Measurements from ENCODE around the gene DYNC2I2. TPM values are rescaled to one million over a fixed set of nuclear protein-coding genes. Genes with fewer than 3 reads are reported as not detected.

The DYNC2I2 gene
- total RNA-seq, 4 donors from 2014 or later = 41.4 to 160 (median 94.9) TPM

DNA sequence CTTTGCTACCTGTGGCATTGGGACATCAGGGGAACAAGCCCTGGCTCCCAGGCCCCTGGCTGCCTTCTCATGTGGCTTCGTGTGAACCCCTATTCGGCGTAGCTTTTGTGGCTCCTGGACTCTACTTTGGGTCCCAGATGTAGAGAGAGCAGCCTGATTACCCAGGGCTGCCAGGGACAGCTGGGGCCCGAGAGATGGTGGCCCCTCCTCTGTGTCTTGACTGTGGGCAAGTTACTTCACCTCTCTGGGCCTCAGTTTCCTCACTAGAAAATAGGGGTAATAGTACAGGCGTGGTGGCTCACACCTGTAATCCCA lies 47.7 kb upstream of the DYNC2I2 start:
- intact Hi-C loops (cut with DNase I; ENCODE audit: low total_unique reads) = no loop called here
- Histone ChIP-seq H3K36me3 (no peaks in the 10 kb centered on the region), H3K27me3 (no peaks in the 10 kb centered on the region), H3K4me3 (no peak overlapping the region), H3K27ac (peak overlapping the region in 1 of 4 donors; percentile 83), H3K4me1 (peaks cover 0 to 10% (median 6%) of the 10 kb centered on the region in 4 donors), H3K9me3 (no peaks in the 10 kb centered on the region)
- in situ Hi-C loops (cut with MboI; ENCODE audit: low pct_ligation_motif_present in 1 of 4, low pct_unique_long_range_greater_than_20kb in 1 of 4, low sequenced_read_pairs in 3 of 4) = no loop called here
- WGBS, 2 donors (ENCODE audit: low coverage in 1 of 2) = 87% methylated on average over 5 of the region's 5 CpGs; no CpG with 5 or more reads in 1 of the 2 donors
- DNase-seq = no peak
- TF ChIP-seq POLR2A (IDR thresholded peaks at IDR 0.05) (no peak), POLR2AphosphoS5 (IDR thresholded peaks at IDR 0.05) (no peak), EP300 (IDR thresholded peaks at IDR 0.05; ENCODE audit: low read depth) (no peak)
- TF ChIP-seq, protein P1, sequence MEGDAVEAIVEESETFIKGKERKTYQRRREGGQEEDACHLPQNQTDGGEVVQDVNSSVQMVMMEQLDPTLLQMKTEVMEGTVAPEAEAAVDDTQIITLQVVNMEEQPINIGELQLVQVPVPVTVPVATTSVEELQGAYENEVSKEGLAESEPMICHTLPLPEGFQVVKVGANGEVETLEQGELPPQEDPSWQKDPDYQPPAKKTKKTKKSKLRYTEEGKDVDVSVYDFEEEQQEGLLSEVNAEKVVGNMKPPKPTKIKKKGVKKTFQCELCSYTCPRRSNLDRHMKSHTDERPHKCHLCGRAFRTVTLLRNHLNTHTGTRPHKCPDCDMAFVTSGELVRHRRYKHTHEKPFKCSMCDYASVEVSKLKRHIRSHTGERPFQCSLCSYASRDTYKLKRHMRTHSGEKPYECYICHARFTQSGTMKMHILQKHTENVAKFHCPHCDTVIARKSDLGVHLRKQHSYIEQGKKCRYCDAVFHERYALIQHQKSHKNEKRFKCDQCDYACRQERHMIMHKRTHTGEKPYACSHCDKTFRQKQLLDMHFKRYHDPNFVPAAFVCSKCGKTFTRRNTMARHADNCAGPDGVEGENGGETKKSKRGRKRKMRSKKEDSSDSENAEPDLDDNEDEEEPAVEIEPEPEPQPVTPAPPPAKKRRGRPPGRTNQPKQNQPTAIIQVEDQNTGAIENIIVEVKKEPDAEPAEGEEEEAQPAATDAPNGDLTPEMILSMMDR (IDR thresholded peaks at IDR 0.05) = no peak

DNA sequence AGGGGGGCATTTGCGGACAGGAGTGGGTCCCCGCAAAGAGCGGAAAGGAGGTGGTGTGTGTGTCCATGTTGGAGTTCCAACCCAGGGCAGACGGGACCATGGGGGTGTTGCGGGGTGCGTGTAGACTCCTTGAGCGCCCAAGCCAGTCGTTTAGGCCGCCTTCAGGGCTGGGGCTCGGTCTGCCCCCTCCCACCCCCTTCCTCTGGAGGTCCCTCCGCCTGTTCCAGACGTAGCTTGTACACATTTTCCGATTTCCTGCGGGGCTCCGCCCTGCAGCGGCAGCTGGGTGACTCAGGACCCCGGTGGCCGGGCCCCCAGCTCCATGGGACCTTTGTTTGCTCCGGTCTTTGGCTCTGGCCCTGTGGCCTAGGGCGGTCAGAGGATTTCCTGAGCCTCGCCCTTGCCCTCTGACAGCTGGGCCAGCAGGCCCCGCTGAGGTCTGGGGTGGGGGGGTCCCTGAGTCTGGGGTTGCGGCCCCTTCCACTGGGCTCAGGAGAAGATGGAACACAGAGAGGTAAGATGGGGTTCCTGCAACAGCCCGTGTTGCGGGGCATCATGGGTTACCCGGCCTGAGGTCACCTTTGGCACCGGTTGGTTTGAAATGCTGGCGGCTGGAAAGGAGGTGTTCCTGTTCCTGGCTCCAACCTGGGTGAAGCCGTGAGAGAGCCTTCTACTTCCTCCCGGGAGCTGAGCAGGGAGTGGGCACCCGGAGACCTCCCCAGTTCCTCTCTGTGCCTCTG lies 47.1 kb upstream of the DYNC2I2 start:
- DNase-seq = no peak
- intact Hi-C loops (cut with DNase I; ENCODE audit: low total_unique reads) (loop anchor here (1.0 kb wide), 1 partner anchor 81 kb away; no protein-coding TSS in a partner anchor), in situ Hi-C loops (cut with MboI; ENCODE audit: low pct_ligation_motif_present in 1 of 4, low pct_unique_long_range_greater_than_20kb in 1 of 4, low sequenced_read_pairs in 3 of 4) (no loop called here)
- no peaks in the 10 kb centered on the region for H3K27me3 ChIP-seq
- H3K9me3 ChIP-seq = no peaks in the 10 kb centered on the region
- H3K4me1 ChIP-seq = peaks cover 0 to 10% (median 6%) of the 10 kb centered on the region in 4 donors
- TF ChIP-seq POLR2A (IDR thresholded peaks at IDR 0.05) = no peak
- TF ChIP-seq, protein P1 (IDR thresholded peaks at IDR 0.05) = no peak
- no peak for TF ChIP-seq POLR2AphosphoS5 (IDR thresholded peaks at IDR 0.05)
- TF ChIP-seq EP300 (IDR thresholded peaks at IDR 0.05; ENCODE audit: low read depth) = no peak
- H3K27ac ChIP-seq = peak overlapping the region; percentile 66 to 83 (median 76)
- H3K4me3 ChIP-seq = peak overlapping the region in 3 of 4 donors; percentile 66 to 75 (median 69)
- WGBS, 2 donors (ENCODE audit: low coverage in 1 of 2) = 66 to 88% methylated on average over 3 to 22 of the region's 31 CpGs
- no peaks in the 10 kb centered on the region for H3K36me3 ChIP-seq

DNA sequence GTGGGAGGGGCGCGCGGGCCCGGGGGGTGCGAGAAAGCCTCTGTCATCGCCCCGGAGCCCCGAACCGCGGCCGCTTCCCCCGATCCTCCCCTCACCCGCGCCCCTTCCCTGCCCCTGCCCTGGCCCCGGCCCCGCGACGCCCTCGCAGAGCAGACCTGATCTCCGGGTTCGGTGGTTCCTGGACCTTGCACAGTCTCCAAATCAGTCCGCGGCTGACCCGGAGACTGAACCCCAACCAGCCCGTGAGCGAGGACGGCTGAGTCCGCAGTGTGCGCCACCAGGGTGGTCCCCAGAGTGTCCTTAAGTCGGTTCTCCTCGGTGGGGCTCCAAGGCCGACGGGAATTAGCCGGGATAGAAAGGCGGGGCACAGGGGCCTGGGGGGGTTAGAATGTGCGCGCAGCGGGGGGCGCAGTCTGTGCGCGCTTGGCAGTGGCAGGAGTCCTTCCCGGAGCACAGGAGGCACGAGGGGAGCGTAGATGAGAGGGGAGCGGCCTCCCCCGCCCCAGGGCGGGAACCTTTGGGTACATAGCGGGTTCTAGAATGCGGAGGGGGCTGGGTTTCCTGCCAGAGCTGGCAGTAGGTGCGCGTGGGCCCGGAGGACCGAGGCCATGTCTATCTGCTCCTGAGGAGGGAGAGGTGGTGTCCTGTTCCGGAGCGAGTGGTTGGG lies 46.4 kb upstream of the DYNC2I2 start:
- intact Hi-C loops (cut with DNase I; ENCODE audit: low total_unique reads) (loop anchor here (1.0 kb wide), 1 partner anchor 81 kb away; no protein-coding TSS in a partner anchor), in situ Hi-C loops (cut with MboI; ENCODE audit: low pct_ligation_motif_present in 1 of 4, low pct_unique_long_range_greater_than_20kb in 1 of 4, low sequenced_read_pairs in 3 of 4) (no loop called here)
- WGBS, 2 donors (ENCODE audit: low coverage in 1 of 2) = 12 to 49% methylated on average over 3 to 51 of the region's 55 CpGs
- TF ChIP-seq, protein P1 (IDR thresholded peaks at IDR 0.05) = no peak
- TF ChIP-seq POLR2A (IDR thresholded peaks at IDR 0.05) (no peak), EP300 (IDR thresholded peaks at IDR 0.05; ENCODE audit: low read depth) (no peak)
- DNase-seq = no peak
- Histone ChIP-seq H3K9me3 (no peaks in the 10 kb centered on the region), H3K27ac (peak overlapping the region; percentile 66 to 83 (median 76)), H3K4me3 (peak overlapping the region; percentile 66 to 85 (median 72)), H3K27me3 (no peaks in the 10 kb centered on the region), H3K4me1 (peaks cover 0 to 10% (median 6%) of the 10 kb centered on the region in 4 donors), H3K36me3 (no peaks in the 10 kb centered on the region)

DNA sequence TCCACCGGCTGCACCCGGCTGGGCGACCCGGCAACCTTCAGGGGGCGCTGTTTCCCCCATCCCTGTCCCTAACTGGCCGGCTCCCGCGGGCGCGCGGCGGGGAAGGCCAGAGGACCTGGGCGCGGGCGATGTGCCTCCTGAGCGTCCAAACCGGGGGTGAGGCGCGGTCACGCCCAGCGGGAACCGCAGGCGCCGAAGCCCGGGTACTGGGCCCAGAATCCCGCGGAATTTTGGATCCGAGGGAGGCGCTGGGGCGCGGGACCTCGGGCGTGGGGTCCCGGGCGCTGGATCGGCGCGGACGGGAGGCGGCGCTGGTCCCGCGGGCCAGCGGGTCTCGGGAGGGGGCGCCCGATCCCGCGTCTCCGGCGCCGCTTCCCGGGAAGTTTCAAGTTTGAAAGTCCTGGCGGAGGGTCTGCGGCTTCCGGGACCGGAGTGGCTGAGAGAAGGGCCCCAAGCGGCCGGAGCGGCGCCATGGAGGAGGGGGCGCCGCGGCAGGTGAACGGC lies 45.9 kb upstream of the DYNC2I2 start, which contains the start of gene PKN3:
Gene PKN3 (plus strand): TSS at position 59 of the 504 bp plus-strand sequence. CDS start 413 bp downstream, at position 472.
- Histone ChIP-seq H3K27me3 (no peaks in the 10 kb centered on the region), H3K4me3 (peak within 1 kb of the TSS; percentile 66 to 85 (median 72)), H3K27ac (peak within 1 kb of the TSS; percentile 66 to 83 (median 76)), H3K4me1 (peaks cover 0 to 10% (median 6%) of the 10 kb centered on the region in 4 donors), H3K36me3 (no peaks in the 10 kb centered on the region), H3K9me3 (no peaks in the 10 kb centered on the region)
- DNase-seq = peak; percentile 92
- intact Hi-C loops (cut with DNase I; ENCODE audit: low total_unique reads) (no loop called here), in situ Hi-C loops (cut with MboI; ENCODE audit: low pct_ligation_motif_present in 1 of 4, low pct_unique_long_range_greater_than_20kb in 1 of 4, low sequenced_read_pairs in 3 of 4) (no loop called here)
- no peak for TF ChIP-seq POLR2A (IDR thresholded peaks at IDR 0.05)
- TF ChIP-seq POLR2AphosphoS5 (IDR thresholded peaks at IDR 0.05) = peak in 1 of 3 donors; percentile 18
- TF ChIP-seq, protein P1 (IDR thresholded peaks at IDR 0.05) = peak; percentile 89 to 91 (median 90)
- TF ChIP-seq EP300 (IDR thresholded peaks at IDR 0.05; ENCODE audit: low read depth) = no peak
- 0% methylated on average over 61 of the region's 65 CpGs; no CpG with 5 or more reads in 1 of the 2 donors for WGBS, 2 donors (ENCODE audit: low coverage in 1 of 2)
